ENCODE results near the gene SEC31A. TPM values are rescaled to one million over a fixed set of nuclear protein-coding genes. Genes with fewer than 3 reads are reported as not detected.
"Not testable (repeated sequence)": the region's sequence is repeated elsewhere in the genome, so short reads cannot be mapped to it uniquely, and the experiment has no call there.

SEC31A gene
- total RNA-seq (2014; rRNA removed; shearing (Covaris generic)): 91.3 and 104 TPM in 2 replicates
- polyA plus RNA-seq (2015; cell fraction: cytosol; rRNA removed): 90.0 and 100 TPM in 2 replicates
- 125 and 135 TPM in 2 replicates for polyA plus RNA-seq (2015; cell fraction: nucleus; rRNA removed)

DNA sequence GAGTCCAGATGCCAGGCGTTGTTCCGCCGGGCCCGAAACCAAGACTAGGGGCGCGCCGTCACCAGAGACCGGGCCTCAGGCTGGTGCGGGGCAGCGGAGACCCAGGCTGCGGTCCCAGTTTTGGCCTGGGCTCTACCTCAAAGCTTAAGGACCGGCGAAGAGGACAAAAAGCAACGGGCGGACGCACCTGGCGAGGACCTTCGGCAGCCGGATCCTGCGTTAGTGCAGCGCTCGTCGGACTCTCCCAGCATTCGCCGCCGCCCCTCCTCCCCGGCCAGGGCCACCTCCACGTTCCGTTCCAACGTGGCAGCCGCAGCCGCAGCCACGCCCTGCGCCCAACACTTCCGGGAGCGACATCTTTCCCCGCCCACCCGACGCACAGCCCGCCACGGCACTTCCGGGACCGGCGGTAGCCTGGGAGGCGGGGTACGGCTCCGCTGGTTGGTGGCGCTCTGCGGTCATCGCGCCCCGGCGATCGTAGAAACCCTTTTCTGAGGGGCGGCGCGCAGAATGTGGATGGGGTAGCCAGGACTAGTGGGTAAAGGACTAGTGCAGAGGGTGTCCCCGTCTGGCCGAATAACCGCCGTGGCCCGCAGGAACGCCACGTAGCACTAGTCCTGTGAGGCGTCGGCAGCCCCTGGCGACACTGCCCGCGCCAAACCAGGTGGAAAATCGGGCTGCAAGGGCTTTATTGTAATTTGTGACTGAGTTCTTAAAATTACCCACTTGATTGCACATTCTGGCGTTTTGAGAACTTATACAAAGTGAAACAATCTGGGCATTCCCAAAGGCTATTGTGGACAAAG, at the start of gene SEC31A:
Gene SEC31A, minus strand, starts transcription at position 253 of the 806 bp plus-strand sequence. CDS start 9,217 bp downstream, outside the sequence.
- in situ Hi-C loops (cut with HindIII; ENCODE audit: low pct_unique_long_range_greater_than_20kb, low sequenced_read_pairs): no loop called here
- DNase-seq (ENCODE audit: low read depth, low spot score): peak; percentile 92

GRCh38 chr4:82939414-82939813, 48.5 kb upstream of the SEC31A start:
- in situ Hi-C loops (cut with HindIII; ENCODE audit: low pct_unique_long_range_greater_than_20kb, low sequenced_read_pairs): no loop called here
- no peak for DNase-seq (ENCODE audit: low read depth, low spot score)

DNA sequence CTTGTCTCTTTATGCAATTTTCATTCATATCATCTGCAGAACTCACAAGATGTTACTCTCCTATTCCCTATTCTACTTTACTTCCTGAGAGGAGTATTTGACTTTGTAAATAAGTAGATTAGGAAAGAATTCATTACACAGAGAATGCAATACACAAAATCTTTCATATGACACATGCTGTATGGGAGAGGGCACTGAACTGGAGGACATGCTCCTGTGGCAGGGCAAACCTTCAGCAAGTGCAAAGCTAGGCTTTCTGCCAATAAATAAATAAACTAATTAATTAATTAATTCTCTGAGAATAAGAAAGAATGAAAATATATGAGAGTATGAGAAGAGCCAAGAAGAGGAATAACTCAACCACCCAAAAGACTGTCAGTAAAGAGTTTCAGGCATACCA, 43.5 kb upstream of the SEC31A start:
- DNase-seq (ENCODE audit: low read depth, low spot score): no peak
- in situ Hi-C loops (cut with HindIII; ENCODE audit: low pct_unique_long_range_greater_than_20kb, low sequenced_read_pairs): no loop called here

- DNase-seq (ENCODE audit: low read depth, low spot score): no peak
These were observed 40.1 kb upstream of the SEC31A start for GRCh38 chr4:82930848-82931755.

DNA sequence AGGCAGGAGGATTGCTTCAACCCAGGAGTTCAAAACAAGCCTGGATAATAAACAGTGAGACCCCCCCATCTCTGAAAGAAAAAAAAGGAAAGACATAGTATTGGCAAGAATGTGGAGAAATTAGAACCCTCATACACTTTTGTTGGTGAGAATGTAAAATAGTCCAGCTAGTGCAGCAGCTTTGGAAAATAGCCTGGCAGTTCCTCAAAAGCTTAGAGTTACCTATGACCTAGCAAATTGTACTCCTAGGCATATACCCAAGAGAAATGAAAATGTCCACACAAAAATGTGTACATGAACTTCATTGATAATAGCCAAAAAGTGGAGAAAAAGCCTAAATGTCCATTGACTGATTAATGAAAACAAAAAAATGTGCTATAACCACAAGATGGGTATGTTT, 30.8 kb upstream of the SEC31A start:
- no peak for DNase-seq (ENCODE audit: low read depth, low spot score)
- in situ Hi-C loops (cut with HindIII; ENCODE audit: low pct_unique_long_range_greater_than_20kb, low sequenced_read_pairs): no loop called here

More at GRCh38 chr4:82930848-82931755, 40.1 kb upstream of the SEC31A start:
- in situ Hi-C loops (cut with HindIII; ENCODE audit: low pct_unique_long_range_greater_than_20kb, low sequenced_read_pairs): no loop called here

DNA sequence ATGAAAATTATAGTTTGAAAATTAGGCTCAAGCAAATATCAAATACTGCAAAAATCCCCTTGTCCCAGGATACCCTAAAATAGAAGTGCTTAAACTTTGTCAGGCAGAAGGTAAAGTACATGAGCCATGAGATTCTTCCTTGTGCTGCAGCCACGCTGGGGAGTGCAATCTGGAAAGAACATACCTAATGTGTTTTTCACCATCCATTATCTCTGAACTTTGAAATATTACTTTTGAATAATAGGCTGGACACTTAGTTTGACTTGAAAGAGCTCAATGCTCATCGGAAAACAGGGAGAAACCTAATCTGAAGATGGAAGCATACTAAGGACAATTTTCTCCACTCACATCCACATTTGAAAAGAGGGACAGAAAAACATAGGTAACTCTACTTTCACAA, 28.4 kb upstream of the SEC31A start:
- DNase-seq (ENCODE audit: low read depth, low spot score): no peak
- in situ Hi-C loops (cut with HindIII; ENCODE audit: low pct_unique_long_range_greater_than_20kb, low sequenced_read_pairs): no loop called here

DNA sequence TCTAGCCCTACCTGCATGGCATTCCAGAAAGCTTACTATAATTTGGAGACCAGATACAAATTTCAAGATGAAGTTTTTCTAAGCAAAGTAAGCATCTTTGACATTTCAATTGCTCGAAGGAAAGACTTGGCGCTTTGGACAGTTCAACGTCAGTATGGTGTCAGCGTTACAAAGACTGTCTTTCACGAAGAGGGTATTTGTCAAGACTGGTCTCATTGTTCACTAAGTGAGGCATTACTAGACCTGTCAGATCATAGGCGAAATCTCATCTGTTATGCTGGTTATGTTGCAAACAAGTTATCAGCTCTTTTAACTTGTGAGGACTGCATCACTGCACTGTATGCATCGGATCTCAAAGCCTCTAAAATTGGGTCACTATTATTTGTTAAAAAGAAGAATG, 27.1 kb upstream of the SEC31A start:
- in situ Hi-C loops (cut with HindIII; ENCODE audit: low pct_unique_long_range_greater_than_20kb, low sequenced_read_pairs): no loop called here

GRCh38 chr4:82913968-82914367, 23.0 kb upstream of the SEC31A start:
- in situ Hi-C loops (cut with HindIII; ENCODE audit: low pct_unique_long_range_greater_than_20kb, low sequenced_read_pairs); DNase-seq (ENCODE audit: low read depth, low spot score): not testable (repeated sequence)

More for the DNA sequence above, 27.1 kb upstream of the SEC31A start:
- DNase-seq (ENCODE audit: low read depth, low spot score): peak; percentile 98

GRCh38 chr4:82913305-82913704, 22.4 kb upstream of the SEC31A start:
- in situ Hi-C loops (cut with HindIII; ENCODE audit: low pct_unique_long_range_greater_than_20kb, low sequenced_read_pairs): no loop called here
- no peak for DNase-seq (ENCODE audit: low read depth, low spot score)

DNA sequence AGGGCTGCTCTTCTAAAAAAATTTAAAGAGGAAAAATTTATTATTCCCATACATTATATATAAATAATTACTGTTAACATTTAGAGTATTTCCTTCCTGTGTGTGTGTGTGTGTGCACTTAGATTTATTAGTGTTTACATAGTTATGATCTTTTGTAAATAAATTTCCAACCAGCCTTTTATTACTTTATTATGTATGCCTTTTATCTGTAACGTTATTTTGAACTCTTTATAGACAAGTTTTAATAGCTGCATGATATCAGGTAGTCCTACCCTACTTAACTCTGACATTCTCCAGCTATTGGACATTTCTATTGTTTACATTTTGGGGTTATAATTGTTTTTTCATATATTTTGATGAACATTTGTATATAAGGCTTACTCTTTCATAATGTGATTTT, 18.4 kb upstream of the SEC31A start:
- in situ Hi-C loops (cut with HindIII; ENCODE audit: low pct_unique_long_range_greater_than_20kb, low sequenced_read_pairs): no loop called here
- DNase-seq (ENCODE audit: low read depth, low spot score): no peak

- in situ Hi-C loops (cut with HindIII; ENCODE audit: low pct_unique_long_range_greater_than_20kb, low sequenced_read_pairs): no loop called here
- DNase-seq (ENCODE audit: low read depth, low spot score): no peak
These were observed 15.5 kb upstream of the SEC31A start for GRCh38 chr4:82906469-82906868.

DNA sequence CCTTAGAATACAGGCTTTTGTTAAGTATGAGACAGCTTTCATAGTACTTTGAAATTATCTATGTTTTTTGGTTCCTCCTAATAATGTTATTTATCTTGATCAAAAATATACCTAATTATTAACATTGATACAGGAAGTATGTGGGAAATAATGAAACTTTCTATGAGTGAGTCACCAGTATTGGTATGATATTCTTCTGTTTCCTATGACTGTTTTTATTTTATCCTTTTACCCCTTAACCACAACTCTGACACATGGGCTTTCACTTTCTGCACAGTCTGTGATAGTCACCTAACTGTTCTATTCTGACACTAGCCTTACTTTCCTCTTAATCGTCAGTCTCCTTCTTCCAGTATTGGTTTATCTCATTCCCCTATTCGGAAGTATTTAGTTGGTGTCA, 14.3 kb upstream of the SEC31A start:
- peak; percentile 47 for DNase-seq (ENCODE audit: low read depth, low spot score)
- in situ Hi-C loops (cut with HindIII; ENCODE audit: low pct_unique_long_range_greater_than_20kb, low sequenced_read_pairs): no loop called here

DNA sequence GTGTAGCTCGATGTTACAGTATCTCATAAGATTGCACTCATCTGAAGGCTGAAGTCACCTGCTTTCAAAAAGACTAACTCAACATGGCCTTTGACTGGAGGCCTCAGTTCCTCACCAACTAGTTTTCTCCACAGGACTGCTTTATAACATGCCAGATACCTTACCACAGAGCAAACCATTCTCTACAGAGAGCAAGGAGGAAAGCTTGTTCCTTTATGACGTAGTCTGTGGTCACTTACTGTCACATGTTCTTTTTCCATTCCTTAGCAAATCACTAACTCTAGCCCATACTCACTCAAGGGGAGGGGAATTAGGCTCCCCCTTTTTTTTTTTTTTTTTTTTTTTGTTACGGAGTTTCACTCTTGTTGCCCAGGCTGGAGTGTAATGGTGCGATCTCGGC, 12.8 kb upstream of the SEC31A start:
- in situ Hi-C loops (cut with HindIII; ENCODE audit: low pct_unique_long_range_greater_than_20kb, low sequenced_read_pairs): no loop called here
- DNase-seq (ENCODE audit: low read depth, low spot score): peak; percentile 94

- no peak for DNase-seq (ENCODE audit: low read depth, low spot score)
- in situ Hi-C loops (cut with HindIII; ENCODE audit: low pct_unique_long_range_greater_than_20kb, low sequenced_read_pairs): no loop called here
These were observed 10.3 kb upstream of the SEC31A start for GRCh38 chr4:82901183-82901718.

DNA sequence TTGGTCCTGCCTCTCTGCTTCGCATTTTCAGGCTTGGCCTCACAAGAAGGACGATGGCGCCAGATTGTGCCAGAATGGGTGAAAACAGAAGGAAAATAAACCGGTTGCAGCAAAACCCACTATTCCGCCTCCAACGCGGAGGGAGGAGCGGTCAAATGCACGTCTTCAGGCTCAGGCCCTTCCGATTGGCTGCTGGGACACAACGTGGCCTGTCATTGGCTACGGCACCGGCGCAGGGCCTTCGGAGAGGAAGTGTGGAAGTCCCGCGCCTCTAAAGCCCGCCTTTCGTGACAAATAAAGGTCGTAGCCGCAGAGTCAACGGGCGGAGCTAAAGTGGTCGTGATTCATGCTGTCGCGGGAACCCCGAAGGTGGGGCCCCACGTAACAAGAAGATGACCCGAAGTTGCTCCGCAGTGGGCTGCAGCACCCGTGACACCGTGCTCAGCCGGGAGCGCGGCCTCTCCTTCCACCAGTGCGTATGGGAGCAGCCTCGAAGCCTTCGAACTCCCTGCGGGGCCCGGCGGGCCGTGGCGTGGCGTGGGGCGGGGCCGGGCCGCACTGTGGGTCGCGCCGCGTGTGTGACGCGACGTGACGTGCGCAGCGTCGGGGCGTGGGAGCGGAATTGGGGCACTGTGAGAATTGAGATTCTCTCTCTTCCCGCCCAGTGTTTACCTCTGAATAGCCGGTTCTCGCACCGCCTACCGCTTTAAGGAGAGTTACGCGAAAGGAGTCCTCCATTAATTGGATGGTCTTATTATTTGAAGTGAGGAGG, 9.6 kb upstream of the SEC31A start, which contains the start of gene THAP9:
Gene THAP9, plus strand, starts transcription at position 325 of the 772 bp plus-strand sequence. Its CDS starts 68 bp downstream, at position 393.
- peak; percentile 98 for DNase-seq (ENCODE audit: low read depth, low spot score)
- in situ Hi-C loops (cut with HindIII; ENCODE audit: low pct_unique_long_range_greater_than_20kb, low sequenced_read_pairs): no loop called here

- DNase-seq (ENCODE audit: low read depth, low spot score): peak; percentile 46
- in situ Hi-C loops (cut with HindIII; ENCODE audit: low pct_unique_long_range_greater_than_20kb, low sequenced_read_pairs): no loop called here
These were observed 9.1 kb upstream of the SEC31A start for GRCh38 chr4:82900066-82900410.

DNA sequence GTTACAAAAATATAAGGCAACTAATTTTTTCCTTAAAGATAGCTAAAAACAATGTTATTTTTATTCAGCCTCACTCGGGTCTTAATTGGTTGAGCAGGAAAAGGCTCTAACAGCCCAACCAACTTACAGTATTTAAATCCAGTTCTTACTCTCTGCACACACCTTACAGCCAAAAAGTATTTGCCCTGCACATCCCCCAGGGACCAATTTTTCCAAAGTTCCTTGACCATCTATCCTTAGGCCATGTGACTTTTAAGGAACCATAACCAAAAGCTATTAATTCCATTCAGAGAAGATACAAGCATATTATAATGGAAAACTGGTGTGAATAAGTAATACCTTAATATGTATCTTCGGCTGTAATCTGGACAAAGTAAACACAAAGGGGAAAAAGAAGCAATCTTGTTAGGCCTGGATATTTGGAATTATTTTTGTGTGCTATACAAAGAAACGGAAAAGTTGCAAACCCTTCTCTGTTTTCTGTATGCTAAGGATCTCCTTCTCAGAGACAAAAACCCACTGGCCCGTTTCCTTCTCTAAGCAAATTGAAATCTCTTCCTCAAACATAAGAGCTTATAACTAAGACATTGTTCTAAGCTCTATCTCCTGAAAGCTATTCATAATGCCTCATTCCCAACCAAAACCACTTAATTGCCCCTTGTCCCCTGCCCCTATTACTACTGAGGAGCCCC, 8.6 kb upstream of the SEC31A start:
- no peak for DNase-seq (ENCODE audit: low read depth, low spot score)
- in situ Hi-C loops (cut with HindIII; ENCODE audit: low pct_unique_long_range_greater_than_20kb, low sequenced_read_pairs): no loop called here
